ENCODE data around the gene PLAC1. TPM values are rescaled to one million over a fixed set of nuclear protein-coding genes. Genes with fewer than 3 reads are reported as not detected.

PLAC1 gene
- total RNA-seq, 2 donors from 2014 or later: not detected

- intact Hi-C loops (cut with DNase I): no loop called here
- H3K27ac ChIP-seq: no peak overlapping the region
- no peaks in the 10 kb centered on the region for H3K27me3 ChIP-seq
- H3K9me3 ChIP-seq: no peaks in the 10 kb centered on the region
- no peaks in the 10 kb centered on the region for H3K4me1 ChIP-seq
- no peak overlapping the region for H3K4me3 ChIP-seq
- no peak for DNase-seq
- H3K36me3 ChIP-seq: no peaks in the 10 kb centered on the region
- no peak overlapping the region for H3K9ac ChIP-seq (ENCODE audit: low read depth in 2 of 2, low read length in 2 of 2)
- TF ChIP-seq CTCF (IDR thresholded peaks at IDR 0.05): no peak
These were observed 34.7 kb upstream of the PLAC1 start for GRCh38 chrX:134692990-134693389.

- H3K27me3 ChIP-seq: no peaks in the 10 kb centered on the region
- TF ChIP-seq CTCF (IDR thresholded peaks at IDR 0.05): no peak
- H3K27ac ChIP-seq: no peak overlapping the region
- no peaks in the 10 kb centered on the region for H3K9me3 ChIP-seq
- intact Hi-C loops (cut with DNase I): no loop called here
- no peaks in the 10 kb centered on the region for H3K36me3 ChIP-seq
- H3K9ac ChIP-seq (ENCODE audit: low read depth in 2 of 2, low read length in 2 of 2): no peak overlapping the region
- H3K4me1 ChIP-seq: no peaks in the 10 kb centered on the region
- no peak for DNase-seq
- H3K4me3 ChIP-seq: no peak overlapping the region
These were observed 34.0 kb upstream of the PLAC1 start for GRCh38 chrX:134692233-134692632.

- H3K9ac ChIP-seq (ENCODE audit: low read depth in 2 of 2, low read length in 2 of 2): no peak overlapping the region
- H3K4me3 ChIP-seq: no peak overlapping the region
- TF ChIP-seq CTCF (IDR thresholded peaks at IDR 0.05): no peak
- intact Hi-C loops (cut with DNase I): no loop called here
- DNase-seq: no peak
- no peaks in the 10 kb centered on the region for H3K4me1 ChIP-seq
- no peaks in the 10 kb centered on the region for H3K9me3 ChIP-seq
- H3K27me3 ChIP-seq: no peaks in the 10 kb centered on the region
- no peak overlapping the region for H3K27ac ChIP-seq
- no peaks in the 10 kb centered on the region for H3K36me3 ChIP-seq
These were observed 33.2 kb upstream of the PLAC1 start for GRCh38 chrX:134691453-134691852.

DNA sequence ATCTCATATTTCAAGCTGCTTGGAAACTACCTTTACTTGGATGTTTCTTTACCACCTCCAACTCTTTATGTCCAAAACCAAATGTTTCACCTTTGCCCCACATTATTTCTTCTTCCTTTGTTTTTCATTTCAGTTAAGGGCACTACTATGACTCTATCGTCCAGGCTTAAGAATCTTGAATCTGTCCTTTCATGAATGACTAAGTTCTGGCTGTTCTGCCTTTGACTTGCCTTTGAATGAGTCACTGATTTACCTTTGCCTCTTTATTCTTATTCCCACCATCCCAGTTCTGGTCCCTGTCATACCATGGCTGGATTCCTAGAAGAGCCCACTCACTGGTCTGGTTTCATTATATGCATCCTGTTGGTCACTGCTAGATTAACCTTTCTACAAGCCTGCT, 30.6 kb upstream of the PLAC1 start:
- H3K9ac ChIP-seq (ENCODE audit: low read depth in 2 of 2, low read length in 2 of 2): no peak overlapping the region

DNA sequence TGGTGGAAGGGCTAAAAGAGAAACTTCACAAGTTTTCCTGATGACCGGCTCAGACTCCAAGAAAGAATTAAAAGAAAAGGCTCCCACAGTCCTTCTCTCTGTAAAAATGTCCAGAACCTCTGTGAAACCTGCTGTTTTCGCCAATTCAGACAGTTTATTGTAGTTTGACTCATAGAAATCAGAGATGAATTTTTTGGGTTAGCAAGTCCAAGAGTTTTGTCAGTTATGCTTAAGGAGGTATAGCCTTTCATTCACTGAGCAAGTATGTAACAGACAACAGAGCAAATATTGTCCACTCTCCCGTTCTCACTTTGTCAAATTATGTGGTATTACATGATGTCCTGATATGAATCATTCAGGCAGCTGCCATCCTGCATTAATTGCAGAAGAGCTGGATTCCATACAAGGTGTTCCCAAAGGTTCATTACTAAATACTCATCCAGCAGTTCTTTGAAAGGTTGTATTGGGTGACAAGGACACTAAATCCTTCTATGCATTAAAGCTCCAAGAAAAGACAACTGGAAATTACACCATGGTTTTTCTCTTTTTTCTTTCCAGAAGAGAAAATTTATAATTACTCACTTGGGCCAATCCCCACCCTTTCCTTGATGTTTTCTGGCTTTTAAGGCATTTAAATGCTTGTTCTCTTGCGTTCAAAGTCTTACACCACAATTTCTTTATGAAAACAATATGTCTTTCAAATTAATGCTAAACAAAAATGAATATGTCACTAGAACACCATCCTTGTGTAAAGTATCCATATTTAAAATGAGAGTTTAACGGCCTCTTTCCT, 30.0 kb upstream of the PLAC1 start:
- Histone ChIP-seq H3K9ac (ENCODE audit: low read depth in 2 of 2, low read length in 2 of 2) (no peak overlapping the region), H3K27ac (no peak overlapping the region), H3K4me1 (no peaks in the 10 kb centered on the region), H3K27me3 (no peaks in the 10 kb centered on the region), H3K4me3 (no peak overlapping the region), H3K9me3 (no peaks in the 10 kb centered on the region), H3K36me3 (no peaks in the 10 kb centered on the region)
- TF ChIP-seq CTCF (IDR thresholded peaks at IDR 0.05): no peak
- no peak for DNase-seq
- intact Hi-C loops (cut with DNase I): no loop called here

More for the DNA sequence above, 30.6 kb upstream of the PLAC1 start:
- DNase-seq: no peak
- Histone ChIP-seq H3K36me3 (no peaks in the 10 kb centered on the region), H3K4me3 (no peak overlapping the region), H3K27me3 (no peaks in the 10 kb centered on the region), H3K27ac (no peak overlapping the region), H3K9me3 (no peaks in the 10 kb centered on the region), H3K4me1 (no peaks in the 10 kb centered on the region)
- TF ChIP-seq CTCF (IDR thresholded peaks at IDR 0.05): no peak
- intact Hi-C loops (cut with DNase I): no loop called here

Measured in colonic mucosa (tissue), 4 donors.